IPS DF 6.9 (cell line): ENCODE data around the gene SCML1.

Experiments used
- DNase-seq: peaks from one replicate; pipeline ENCODE4 v3.0.0-alpha.2; 2013; ENCODE audit warnings: low read depth, low spot score
- H3K27ac ChIP-seq: one replicate; pipeline ENCODE4 v1.5.1; 2013; ENCODE audit warnings: low read length, control low read depth
- H3K27me3 ChIP-seq: 2 replicates; pipeline ENCODE4 v1.6.1; 2013; ENCODE audit warnings: mild to moderate bottlenecking, low read length; ENCODE audit not compliant: control insufficient read depth, insufficient read depth
- H3K36me3 ChIP-seq: 2 replicates; pipeline ENCODE4 v1.6.1; 2013; ENCODE audit warnings: low read length; ENCODE audit not compliant: control insufficient read depth, insufficient read depth
- H3K4me1 ChIP-seq: 2 replicates; pipeline ENCODE4 v1.6.1; 2013; ENCODE audit warnings: low read length; ENCODE audit not compliant: control insufficient read depth, insufficient read depth
- H3K4me3 ChIP-seq: 2 replicates; pipeline ENCODE4 v1.5.1; 2013; ENCODE audit warnings: mild to moderate bottlenecking, low read length
- H3K9me3 ChIP-seq: 2 replicates; pipeline ENCODE4 v1.6.1; 2013; ENCODE audit warnings: low read length, inconsistent platforms; ENCODE audit not compliant: control insufficient read depth, insufficient read depth
- WGBS: extraction: QIAGEN DNeasy Blood & Tissue Kit; methylation state at CpG from one replicate; pipeline ENCODE4 v1.1.7; 2013; ENCODE audit warnings: mixed read lengths, missing lambda C conversion rate; ENCODE audit not compliant: insufficient read length, insufficient coverage; 5-methylcytosine and 5-hydroxymethylcytosine counted together

Gene SCML1

GRCh38 chrX:17710871-17711301, 26.4 kb upstream of the SCML1 start:
- DNase-seq: no peak
- no peaks in the 10 kb centered on the region for H3K36me3 ChIP-seq
- no CpG with 5 or more reads among the region's 1 CpG for WGBS
- no peaks in the 10 kb centered on the region for H3K4me1 ChIP-seq
- H3K9me3 ChIP-seq: no peaks in the 10 kb centered on the region
- H3K4me3 ChIP-seq: no peak overlapping the region
- no peaks in the 10 kb centered on the region for H3K27me3 ChIP-seq
- no peak overlapping the region for H3K27ac ChIP-seq

GRCh38 chrX:17713288-17713687, 24.0 kb upstream of the SCML1 start:
- no peak overlapping the region for H3K4me3 ChIP-seq
- H3K27ac ChIP-seq: no peak overlapping the region
- H3K9me3 ChIP-seq: no peaks in the 10 kb centered on the region
- H3K4me1 ChIP-seq: no peaks in the 10 kb centered on the region
- no peak for DNase-seq
- H3K36me3 ChIP-seq: no peaks in the 10 kb centered on the region
- WGBS: no CpG with 5 or more reads among the region's 2 CpGs
- no peaks in the 10 kb centered on the region for H3K27me3 ChIP-seq

GRCh38 chrX:17718649-17719165, 18.6 kb upstream of the SCML1 start:
- H3K27ac ChIP-seq: no peak overlapping the region
- no peak overlapping the region for H3K4me3 ChIP-seq
- no peaks in the 10 kb centered on the region for H3K9me3 ChIP-seq
- no peaks in the 10 kb centered on the region for H3K4me1 ChIP-seq
- no peaks in the 10 kb centered on the region for H3K36me3 ChIP-seq
- no peaks in the 10 kb centered on the region for H3K27me3 ChIP-seq
- no peak for DNase-seq

GRCh38 chrX:17719711-17720110, 17.6 kb upstream of the SCML1 start:
- DNase-seq: no peak
- H3K9me3 ChIP-seq: no peaks in the 10 kb centered on the region
- WGBS: no CpG with 5 or more reads among the region's 6 CpGs
- H3K4me1 ChIP-seq: no peaks in the 10 kb centered on the region
- no peak overlapping the region for H3K27ac ChIP-seq
- H3K27me3 ChIP-seq: no peaks in the 10 kb centered on the region
- H3K36me3 ChIP-seq: no peaks in the 10 kb centered on the region
- H3K4me3 ChIP-seq: no peak overlapping the region

GRCh38 chrX:17721715-17722114, 15.6 kb upstream of the SCML1 start:
- no peaks in the 10 kb centered on the region for H3K36me3 ChIP-seq
- no peaks in the 10 kb centered on the region for H3K9me3 ChIP-seq
- H3K27ac ChIP-seq: no peak overlapping the region
- H3K4me1 ChIP-seq: no peaks in the 10 kb centered on the region
- no peak overlapping the region for H3K4me3 ChIP-seq
- H3K27me3 ChIP-seq: no peaks in the 10 kb centered on the region
- no peak for DNase-seq
- no CpG with 5 or more reads among the region's 4 CpGs for WGBS

- Histone ChIP-seq H3K4me3 (no peak overlapping the region), H3K27me3 (no peaks in the 10 kb centered on the region), H3K9me3 (no peaks in the 10 kb centered on the region), H3K36me3 (no peaks in the 10 kb centered on the region), H3K4me1 (no peaks in the 10 kb centered on the region), H3K27ac (no peak overlapping the region)
- DNase-seq: no peak
- WGBS: no CpG with 5 or more reads among the region's 2 CpGs
These were observed 12.1 kb upstream of the SCML1 start for GRCh38 chrX:17725181-17725580.

- Histone ChIP-seq H3K27me3 (no peaks in the 10 kb centered on the region), H3K4me3 (no peak overlapping the region), H3K36me3 (no peaks in the 10 kb centered on the region), H3K4me1 (no peaks in the 10 kb centered on the region), H3K27ac (no peak overlapping the region), H3K9me3 (no peaks in the 10 kb centered on the region)
- no CpG with 5 or more reads among the region's 16 CpGs for WGBS
- no peak for DNase-seq
These were observed 5.0 kb upstream of the SCML1 start for GRCh38 chrX:17732138-17732783.

- Histone ChIP-seq H3K27me3 (no peaks in the 10 kb centered on the region; the same call in 1 of the 2 replicates), H3K27ac (no peak overlapping the region), H3K36me3 (no peaks in the 10 kb centered on the region), H3K9me3 (no peaks in the 10 kb centered on the region), H3K4me1 (no peaks in the 10 kb centered on the region), H3K4me3 (no peak overlapping the region)
- WGBS: no CpG with 5 or more reads among the region's 5 CpGs
- DNase-seq: no peak
These were observed 1.9 kb upstream of the SCML1 start for GRCh38 chrX:17735406-17735805.

- no peak overlapping the region for H3K27ac ChIP-seq
- H3K36me3 ChIP-seq: no peaks in the 10 kb centered on the region
- H3K4me1 ChIP-seq: no peaks in the 10 kb centered on the region
- H3K9me3 ChIP-seq: no peaks in the 10 kb centered on the region
- peak overlapping the region; percentile 43; the same call in 1 of the 2 replicates for H3K4me3 ChIP-seq
- H3K27me3 ChIP-seq: no peaks in the 10 kb centered on the region; the same call in 1 of the 2 replicates
- no CpG with 5 or more reads among the region's 5 CpGs for whole genome bisulfite sequencing
- no peak for DNase-seq
These were observed 826 bp upstream of the SCML1 start for GRCh38 chrX:17736478-17736855.

- no CpG with 5 or more reads among the region's 15 CpGs for WGBS
- Histone ChIP-seq H3K9me3 (no peaks in the 10 kb centered on the region), H3K4me3 (peak overlapping the region; percentile 76; the same call in 1 of the 2 replicates), H3K27me3 (no peaks in the 10 kb centered on the region; the same call in 1 of the 2 replicates), H3K4me1 (no peaks in the 10 kb centered on the region), H3K36me3 (no peaks in the 10 kb centered on the region), H3K27ac (no peak overlapping the region)
- no peak for DNase-seq
These were observed 355 bp downstream of the SCML1 start for GRCh38 chrX:17737710-17737985.

- H3K4me1 ChIP-seq: no peaks in the 10 kb centered on the region
- no peaks in the 10 kb centered on the region for H3K36me3 ChIP-seq
- H3K4me3 ChIP-seq: peak overlapping the region; percentile 76; the same call in 1 of the 2 replicates
- no peak for DNase-seq
- no CpG with 5 or more reads among the region's 45 CpGs for WGBS
- no peaks in the 10 kb centered on the region for H3K9me3 ChIP-seq
- no peak overlapping the region for H3K27ac ChIP-seq
- H3K27me3 ChIP-seq: no peaks in the 10 kb centered on the region; the same call in 1 of the 2 replicates
These were observed 857 bp downstream of the SCML1 start for GRCh38 chrX:17737986-17738713.
